Left ventricle myocardium inferior (tissue), 1 donor: ENCODE data around the gene ADAT2. TPM values are rescaled to one million over a fixed set of nuclear protein-coding genes. Genes with fewer than 3 reads are reported as not detected.

Source experiments
- DNase-seq: peaks from one replicate; pipeline ENCODE4 v3.0.0-alpha.2; 2020
- H3K27ac ChIP-seq: fragments of 200-600 bp; replicated peaks from 2 replicates; pipeline ENCODE4 v1.8.0; 2021
- H3K27me3 ChIP-seq: fragments of 200-600 bp; 2 replicates; pipeline ENCODE4 v1.8.0; 2021; ENCODE audit warnings: low read depth
- H3K36me3 ChIP-seq: fragments of 200-600 bp; 2 replicates; pipeline ENCODE4 v1.8.0; 2021
- H3K4me1 ChIP-seq: fragments of 200-600 bp; 2 replicates; pipeline ENCODE4 v1.8.0; 2021
- H3K4me3 ChIP-seq: fragments of 200-600 bp; 2 replicates; pipeline ENCODE4 v1.8.0; 2021; ENCODE audit warnings: mild to moderate bottlenecking, moderate library complexity
- H3K9me3 ChIP-seq: fragments of 200-600 bp; replicated peaks from 2 replicates; pipeline ENCODE4 v1.8.0; 2021
- CTCF ChIP-seq: fragments of 200-600 bp; IDR thresholded peaks from 2 replicates; pipeline ENCODE4 v1.8.0; 2021; ENCODE audit warnings: antibody characterized with exemption, mild to moderate bottlenecking, borderline replicate concordance
- intact Hi-C: fragments of 100-400 bp; cut with micrococcal nuclease; formaldehyde crosslinking; loops from one replicate; pipeline ENCODE4 v1.11.0; 2022
- long read RNA-seq: library from polyadenylated mRNA; unstranded; transcript quantifications from one replicate; pipeline ENCODE4 v2.0.0, GENCODE V29; 2021
- total RNA-seq: library from RNA; stranded (reverse); fragmentation: NEBNext Ultra II Directional; extraction: Animal tissue kit (Norgen Biotek cat#: 25700); gene quantifications from one replicate; pipeline ENCODE4 v1.2.1, GENCODE V29; 2021
- donor health status: DM: no; HTN: yes; CAD: no; lungs with severe emphysema.

The ADAT2 gene
- 1.5 TPM for total RNA-seq
- long read RNA-seq = 0 reads

DNA sequence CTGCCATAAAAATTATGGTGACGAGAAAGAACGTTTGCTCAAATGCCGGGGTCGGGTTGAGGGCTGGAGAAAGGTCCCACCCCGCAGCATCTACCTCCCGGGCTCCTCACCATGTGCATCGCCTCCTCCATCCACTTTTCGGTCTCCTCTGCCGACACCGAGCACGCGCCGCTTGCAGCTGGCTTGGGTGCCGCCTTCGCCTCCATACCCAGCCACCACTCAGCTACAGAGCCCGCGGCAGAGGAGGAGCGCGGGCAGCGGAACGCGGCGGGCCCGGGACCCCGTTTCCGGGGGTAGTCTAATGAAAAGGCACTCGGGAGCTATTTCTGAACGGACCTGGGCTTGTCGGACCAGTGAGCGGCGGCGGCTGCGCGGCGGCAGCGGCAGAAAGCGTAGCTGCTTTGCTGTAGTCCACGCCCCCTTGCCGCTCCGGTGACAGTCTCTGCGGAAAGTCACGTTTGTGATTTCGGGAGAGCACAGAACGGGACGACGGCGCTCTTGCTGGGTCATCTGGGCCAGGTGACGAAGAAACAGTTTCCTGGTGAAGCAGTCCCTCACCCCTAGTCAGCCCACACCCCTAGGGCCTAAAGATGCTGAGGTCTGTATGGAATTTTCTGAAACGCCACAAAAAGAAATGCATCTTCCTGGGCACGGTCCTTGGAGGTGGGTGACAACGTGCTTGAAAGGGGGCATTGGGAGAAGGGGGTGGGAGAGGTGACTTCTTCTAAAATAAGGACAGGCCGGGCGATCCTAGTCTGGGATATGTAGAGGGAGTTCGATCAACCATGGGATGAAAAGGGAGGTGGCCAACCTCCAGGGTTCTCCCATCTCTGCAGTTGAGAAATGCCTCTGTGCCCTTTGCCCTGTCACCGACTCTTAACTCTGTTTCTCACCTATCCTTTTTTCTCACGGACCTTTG, at the start of gene ADAT2, which contains the start of gene PEX3:
Gene ADAT2, minus strand, starts transcription at position 243 of the 919 bp plus-strand sequence. Its CDS starts 37 bp downstream, at position 206.
Gene PEX3, plus strand, starts transcription at position 353 of the 919 bp plus-strand sequence. Its CDS starts 238 bp downstream, at position 591.
- Histone ChIP-seq H3K27ac (peak within 1 kb of the TSS; percentile 82), H3K4me1 (peaks cover 31% of the 10 kb centered on the region), H3K4me3 (peak within 1 kb of the TSS; percentile 78), H3K36me3 (no peaks in the 10 kb centered on the region), H3K27me3 (no peaks in the 10 kb centered on the region), H3K9me3 (no peaks in the 10 kb centered on the region)
- intact Hi-C loops = no loop called here
- TF ChIP-seq CTCF = no peak
- peak; percentile 91 for DNase-seq

DNA sequence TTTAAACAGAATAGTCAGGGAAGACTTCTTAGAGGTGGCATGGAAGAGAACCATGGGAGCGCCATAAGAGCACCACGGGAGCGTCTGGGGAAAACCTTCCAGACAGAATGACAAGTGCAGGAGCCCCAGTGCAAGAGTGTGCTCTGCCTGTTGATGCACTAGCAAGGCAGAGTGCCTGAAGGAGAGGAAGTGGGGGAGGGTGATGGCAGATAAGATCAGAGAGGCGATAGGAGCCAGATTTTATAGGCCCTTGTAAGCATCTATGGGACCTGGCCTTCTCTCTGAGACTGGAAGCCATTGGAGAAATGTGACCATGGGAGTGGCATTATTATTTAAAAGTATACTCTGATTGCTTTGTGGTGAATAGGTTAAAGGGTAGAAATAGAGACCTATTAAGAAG, 47.9 kb upstream of the ADAT2 start:
- no peak for DNase-seq
- Histone ChIP-seq H3K27me3 (no peaks in the 10 kb centered on the region), H3K36me3 (peaks cover 92% of the 10 kb centered on the region), H3K27ac (no peak overlapping the region), H3K9me3 (no peaks in the 10 kb centered on the region), H3K4me1 (no peaks in the 10 kb centered on the region), H3K4me3 (no peak overlapping the region)
- intact Hi-C loops = no loop called here
- TF ChIP-seq CTCF = no peak

DNA sequence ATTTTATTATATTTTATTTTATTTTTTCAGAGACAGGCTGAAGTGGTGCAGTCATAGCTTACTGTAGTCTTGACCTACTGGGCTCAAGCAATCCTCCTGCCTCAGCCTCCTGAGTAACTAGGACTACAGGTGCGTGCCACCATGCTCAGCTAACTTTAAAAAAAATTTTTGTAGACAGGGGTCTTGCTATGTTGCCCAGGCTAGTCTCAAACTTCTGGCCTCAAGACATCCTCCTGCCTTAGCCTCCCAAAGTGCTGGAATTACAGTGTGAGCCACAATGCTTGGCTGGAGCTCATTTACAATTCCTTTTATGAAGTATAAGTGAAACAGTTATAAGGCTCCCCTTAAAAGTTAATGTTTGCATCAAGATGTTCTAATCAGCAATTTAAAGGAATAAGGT, 46.5 kb upstream of the ADAT2 start:
- H3K9me3 ChIP-seq = no peaks in the 10 kb centered on the region
- H3K4me3 ChIP-seq = no peak overlapping the region
- peaks cover 82% of the 10 kb centered on the region for H3K36me3 ChIP-seq

GRCh38 chr6:143490775-143491174, 40.3 kb upstream of the ADAT2 start:
- no peaks in the 10 kb centered on the region for H3K4me1 ChIP-seq
- no peak for DNase-seq
- TF ChIP-seq CTCF = no peak
- peaks cover 23% of the 10 kb centered on the region for H3K36me3 ChIP-seq
- H3K9me3 ChIP-seq = no peaks in the 10 kb centered on the region
- no peak overlapping the region for H3K4me3 ChIP-seq
- no peaks in the 10 kb centered on the region for H3K27me3 ChIP-seq
- intact Hi-C loops = no loop called here
- peak overlapping the region; percentile 34 for H3K27ac ChIP-seq

More for the DNA sequence above, 46.5 kb upstream of the ADAT2 start:
- no peak for TF ChIP-seq CTCF
- Histone ChIP-seq H3K27me3 (no peaks in the 10 kb centered on the region), H3K27ac (no peak overlapping the region), H3K4me1 (no peaks in the 10 kb centered on the region)
- intact Hi-C loops = no loop called here
- no peak for DNase-seq

- no peaks in the 10 kb centered on the region for H3K4me1 ChIP-seq
- no peak overlapping the region for H3K4me3 ChIP-seq
- TF ChIP-seq CTCF = no peak
- no peak overlapping the region for H3K27ac ChIP-seq
- intact Hi-C loops = no loop called here
- no peaks in the 10 kb centered on the region for H3K27me3 ChIP-seq
- no peak for DNase-seq
- no peaks in the 10 kb centered on the region for H3K9me3 ChIP-seq
- peaks cover 18% of the 10 kb centered on the region for H3K36me3 ChIP-seq
Observed at GRCh38 chr6:143490244-143490643, 39.7 kb upstream of the ADAT2 start.
